Upper lobe of right lung (tissue), 1 donor: Measurements from ENCODE around the gene TRHDE. TPM values are rescaled to one million over a fixed set of nuclear protein-coding genes. Genes with fewer than 3 reads are reported as not detected.

ENCODE experiments used
- ATAC-seq: fragments of 200-7000 bp; cut with Tn5 transposase; one replicate; pipeline ENCODE4 v1.9.1; 2020; ENCODE audit warnings: mild to moderate bottlenecking, moderate library complexity
- DNase-seq: peaks from one replicate; pipeline ENCODE4 v3.0.0-alpha.2; 2020
- H3K27ac ChIP-seq: fragments of 200-600 bp; one replicate; pipeline ENCODE4 v1.8.0; 2022
- H3K27me3 ChIP-seq: fragments of 200-600 bp; one replicate; pipeline ENCODE4 v1.8.0; 2022; ENCODE audit warnings: mild to moderate bottlenecking
- H3K36me3 ChIP-seq: fragments of 200-600 bp; one replicate; pipeline ENCODE4 v1.8.0; 2022
- H3K4me1 ChIP-seq: fragments of 200-600 bp; one replicate; pipeline ENCODE4 v1.8.0; 2022
- H3K4me3 ChIP-seq: fragments of 200-600 bp; one replicate; pipeline ENCODE4 v1.8.0; 2022; ENCODE audit warnings: mild to moderate bottlenecking
- H3K9me3 ChIP-seq: fragments of 200-600 bp; one replicate; pipeline ENCODE4 v1.8.0; 2022
- intact Hi-C: fragments of 100-400 bp; cut with DNase I; formaldehyde crosslinking; loops from one replicate; pipeline ENCODE4 v1.11.0; 2022
- total RNA-seq: library from RNA; stranded (reverse); fragmentation: NEBNext Ultra II Directional; extraction: Animal tissue kit (Norgen Biotek cat#: 25700); gene quantifications from one replicate; pipeline ENCODE4 v1.2.1, GENCODE V29; 2021
- TF ChIP-seq, protein P1 (sequence below): fragments of 200-600 bp; IDR thresholded peaks from one replicate; pipeline ENCODE4 v1.8.0; 2022; ENCODE audit warnings: antibody characterized with exemption
- donor health status: DM: no; HTN: yes; CAD: no; lungs with severe emphysema.

TRHDE gene
- total RNA-seq, 1 donor from 2014 or later: 7.3 TPM

- DNase-seq: no peak
- H3K9me3 ChIP-seq: no peaks in the 10 kb centered on the region
- H3K27me3 ChIP-seq: peaks cover 14% of the 10 kb centered on the region
- no peak for ATAC-seq
- H3K27ac ChIP-seq: no peak overlapping the region
- intact Hi-C loops: no loop called here
- H3K4me3 ChIP-seq: no peak overlapping the region
- TF ChIP-seq, protein P1, sequence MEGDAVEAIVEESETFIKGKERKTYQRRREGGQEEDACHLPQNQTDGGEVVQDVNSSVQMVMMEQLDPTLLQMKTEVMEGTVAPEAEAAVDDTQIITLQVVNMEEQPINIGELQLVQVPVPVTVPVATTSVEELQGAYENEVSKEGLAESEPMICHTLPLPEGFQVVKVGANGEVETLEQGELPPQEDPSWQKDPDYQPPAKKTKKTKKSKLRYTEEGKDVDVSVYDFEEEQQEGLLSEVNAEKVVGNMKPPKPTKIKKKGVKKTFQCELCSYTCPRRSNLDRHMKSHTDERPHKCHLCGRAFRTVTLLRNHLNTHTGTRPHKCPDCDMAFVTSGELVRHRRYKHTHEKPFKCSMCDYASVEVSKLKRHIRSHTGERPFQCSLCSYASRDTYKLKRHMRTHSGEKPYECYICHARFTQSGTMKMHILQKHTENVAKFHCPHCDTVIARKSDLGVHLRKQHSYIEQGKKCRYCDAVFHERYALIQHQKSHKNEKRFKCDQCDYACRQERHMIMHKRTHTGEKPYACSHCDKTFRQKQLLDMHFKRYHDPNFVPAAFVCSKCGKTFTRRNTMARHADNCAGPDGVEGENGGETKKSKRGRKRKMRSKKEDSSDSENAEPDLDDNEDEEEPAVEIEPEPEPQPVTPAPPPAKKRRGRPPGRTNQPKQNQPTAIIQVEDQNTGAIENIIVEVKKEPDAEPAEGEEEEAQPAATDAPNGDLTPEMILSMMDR: no peak
- no peaks in the 10 kb centered on the region for H3K36me3 ChIP-seq
- no peaks in the 10 kb centered on the region for H3K4me1 ChIP-seq
Measured at GRCh38 chr12:72278894-72279293, 6.7 kb downstream of the TRHDE start.

GRCh38 chr12:72281126-72281525 is 9.0 kb downstream of the TRHDE start:
- H3K36me3 ChIP-seq: no peaks in the 10 kb centered on the region
- no peaks in the 10 kb centered on the region for H3K9me3 ChIP-seq
- H3K4me3 ChIP-seq: no peak overlapping the region
- ATAC-seq (no peak), DNase-seq (no peak)
- no peaks in the 10 kb centered on the region for H3K4me1 ChIP-seq
- TF ChIP-seq, protein P1: no peak
- intact Hi-C loops: no loop called here
- no peak overlapping the region for H3K27ac ChIP-seq
- peaks cover 8% of the 10 kb centered on the region for H3K27me3 ChIP-seq

GRCh38 chr12:72282721-72283120 is 10.6 kb downstream of the TRHDE start:
- TF ChIP-seq, protein P1: peak; percentile 45
- DNase-seq: no peak

DNA sequence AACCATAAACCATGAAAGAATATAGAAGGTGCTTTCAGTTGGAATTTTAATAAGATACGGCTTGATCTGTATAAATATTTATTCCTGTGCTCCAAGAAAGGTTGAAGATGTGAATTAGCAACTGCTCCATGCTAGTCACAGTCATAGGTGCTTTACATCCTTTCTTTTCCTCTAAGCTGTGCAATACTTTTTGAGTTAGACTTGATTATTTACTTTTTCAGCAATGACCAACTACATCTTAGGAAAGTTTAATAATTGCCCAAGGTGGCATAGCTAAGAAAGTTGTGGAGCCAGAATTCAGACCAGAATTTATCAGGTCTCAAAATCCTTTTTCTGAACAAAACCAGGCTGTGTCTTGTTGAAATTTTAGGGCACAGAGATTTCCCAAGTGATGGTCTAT is 13.7 kb downstream of the TRHDE start:
- H3K4me3 ChIP-seq: no peak overlapping the region
- no peaks in the 10 kb centered on the region for H3K36me3 ChIP-seq
- no peaks in the 10 kb centered on the region for H3K4me1 ChIP-seq
- no peak for DNase-seq
- TF ChIP-seq, protein P1: no peak
- no peak overlapping the region for H3K27ac ChIP-seq
- intact Hi-C loops: no loop called here
- H3K9me3 ChIP-seq: no peaks in the 10 kb centered on the region
- ATAC-seq: no peak
- H3K27me3 ChIP-seq: no peaks in the 10 kb centered on the region

More at GRCh38 chr12:72282721-72283120, 10.6 kb downstream of the TRHDE start:
- H3K27me3 ChIP-seq: no peaks in the 10 kb centered on the region
- no peaks in the 10 kb centered on the region for H3K36me3 ChIP-seq
- H3K4me1 ChIP-seq: no peaks in the 10 kb centered on the region
- H3K4me3 ChIP-seq: no peak overlapping the region
- H3K27ac ChIP-seq: no peak overlapping the region
- no peaks in the 10 kb centered on the region for H3K9me3 ChIP-seq
- intact Hi-C loops: no loop called here
- ATAC-seq: peak; percentile 59

DNA sequence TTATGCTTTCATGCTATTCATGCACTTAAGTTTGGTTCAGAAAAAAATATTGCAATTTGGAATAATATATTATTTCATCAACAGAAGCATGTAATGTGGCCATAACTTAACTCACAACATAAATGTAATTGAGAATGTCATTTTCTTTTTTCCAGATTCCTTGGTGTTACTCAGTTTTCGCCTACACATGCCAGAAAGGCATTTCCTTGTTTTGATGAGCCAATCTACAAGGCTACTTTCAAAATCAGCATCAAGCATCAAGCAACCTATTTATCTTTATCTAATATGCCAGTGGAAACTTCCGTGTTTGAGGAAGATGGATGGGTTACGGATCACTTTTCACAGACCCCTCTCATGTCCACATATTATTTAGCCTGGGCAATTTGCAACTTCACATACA is 14.4 kb downstream of the TRHDE start:
- no peaks in the 10 kb centered on the region for H3K4me1 ChIP-seq
- intact Hi-C loops: no loop called here
- TF ChIP-seq, protein P1: no peak
- H3K27me3 ChIP-seq: no peaks in the 10 kb centered on the region
- DNase-seq (no peak), ATAC-seq (no peak)
- no peaks in the 10 kb centered on the region for H3K36me3 ChIP-seq
- no peak overlapping the region for H3K27ac ChIP-seq
- no peaks in the 10 kb centered on the region for H3K9me3 ChIP-seq
- H3K4me3 ChIP-seq: no peak overlapping the region

GRCh38 chr12:72288436-72288835 is 16.3 kb downstream of the TRHDE start:
- TF ChIP-seq, protein P1: no peak
- no peak overlapping the region for H3K4me3 ChIP-seq
- intact Hi-C loops: no loop called here
- H3K27me3 ChIP-seq: no peaks in the 10 kb centered on the region
- DNase-seq (no peak), ATAC-seq (no peak)
- H3K9me3 ChIP-seq: no peaks in the 10 kb centered on the region
- H3K4me1 ChIP-seq: no peaks in the 10 kb centered on the region
- no peaks in the 10 kb centered on the region for H3K36me3 ChIP-seq
- H3K27ac ChIP-seq: no peak overlapping the region
